Measurements from ENCODE around the gene DUS2. TPM values are rescaled to one million over a fixed set of nuclear protein-coding genes. Genes with fewer than 3 reads are reported as not detected.
"Not testable (repeated sequence)": the region's sequence is repeated elsewhere in the genome, so short reads cannot be mapped to it uniquely, and the experiment has no call there.

DUS2 gene
- total RNA-seq, 1 donor from 2014 or later = 22.9 TPM

GRCh38 chr16:68115851-68116250 is 92.8 kb downstream of the DUS2 start:
- Mint-ChIP-seq H3K9me3 (peaks cover 25% of the 10 kb centered on the region), H3K27ac (no peak overlapping the region), H3K4me3 (no peak overlapping the region), H3K4me1 (no peaks in the 10 kb centered on the region), H3K27me3 (ENCODE audit: insufficient read depth, low read depth) (no peaks in the 10 kb centered on the region), H3K36me3 (peaks cover 14% of the 10 kb centered on the region)
- no peak for TF ChIP-seq CTCF (IDR thresholded peaks at IDR 0.05)
- no peak for TF ChIP-seq EZH2phosphoT487 (IDR thresholded peaks at IDR 0.05)
- TF ChIP-seq EZH2 (IDR thresholded peaks at IDR 0.05) = no peak
- Histone ChIP-seq H2AFZ (replicated peaks) (no peak overlapping the region), H4K20me1 (ENCODE audit: low read depth) (peaks cover 42% of the 10 kb centered on the region), H3K4me1 (no peaks in the 10 kb centered on the region), H3K27ac (no peak overlapping the region), H3K27me3 (no peaks in the 10 kb centered on the region), H3F3A (ENCODE audit: low read depth) (peaks cover 4% of the 10 kb centered on the region), H3K9ac (no peak overlapping the region), H3K4me2 (no peak overlapping the region), H3K9me3 (ENCODE audit: low read depth) (peaks cover 1% of the 10 kb centered on the region), H3K79me2 (ENCODE audit: low read depth) (peaks cover 96% of the 10 kb centered on the region), H3K4me3 (no peak overlapping the region), H3K36me3 (no peaks in the 10 kb centered on the region)
- no peak for DNase-seq (ENCODE audit: low spot score)

GRCh38 chr16:68116256-68116867 is 93.3 kb downstream of the DUS2 start:
- Mint-ChIP-seq H3K4me1 (no peaks in the 10 kb centered on the region), H3K27ac (no peak overlapping the region), H3K9me3 (peaks cover 20% of the 10 kb centered on the region), H3K4me3 (no peak overlapping the region), H3K27me3 (ENCODE audit: insufficient read depth, low read depth) (no peaks in the 10 kb centered on the region), H3K36me3 (peaks cover 11% of the 10 kb centered on the region)
- H3K4me3 ChIP-seq = no peak overlapping the region
- H3F3A ChIP-seq (ENCODE audit: low read depth) = peaks cover 4% of the 10 kb centered on the region
- H3K36me3 ChIP-seq = no peaks in the 10 kb centered on the region
- no peak overlapping the region for H3K4me2 ChIP-seq
- no peaks in the 10 kb centered on the region for H3K9me3 ChIP-seq (ENCODE audit: low read depth)
- no peaks in the 10 kb centered on the region for H3K27me3 ChIP-seq
- no peak for TF ChIP-seq EZH2phosphoT487 (IDR thresholded peaks at IDR 0.05)
- no peak for TF ChIP-seq EZH2 (IDR thresholded peaks at IDR 0.05)
- peak; percentile 24 for TF ChIP-seq CTCF (IDR thresholded peaks at IDR 0.05)
- no peak overlapping the region for H3K9ac ChIP-seq
- H3K4me1 ChIP-seq = no peaks in the 10 kb centered on the region
- H3K27ac ChIP-seq = no peak overlapping the region
- H4K20me1 ChIP-seq (ENCODE audit: low read depth) = peaks cover 42% of the 10 kb centered on the region
- no peak overlapping the region for H2AFZ ChIP-seq (replicated peaks)
- peaks cover 96% of the 10 kb centered on the region for H3K79me2 ChIP-seq (ENCODE audit: low read depth)
- no peak for DNase-seq (ENCODE audit: low spot score)

- Histone ChIP-seq H3K4me1 (no peaks in the 10 kb centered on the region), H4K20me1 (ENCODE audit: low read depth) (peaks cover 46% of the 10 kb centered on the region), H2AFZ (replicated peaks) (no peak overlapping the region), H3F3A (ENCODE audit: low read depth) (peaks cover under 1% of the 10 kb centered on the region), H3K9me3 (ENCODE audit: low read depth) (no peaks in the 10 kb centered on the region), H3K4me3 (no peak overlapping the region), H3K4me2 (no peak overlapping the region), H3K27ac (no peak overlapping the region), H3K27me3 (no peaks in the 10 kb centered on the region), H3K79me2 (ENCODE audit: low read depth) (peaks cover 97% of the 10 kb centered on the region), H3K9ac (no peak overlapping the region), H3K36me3 (no peaks in the 10 kb centered on the region)
- no peak overlapping the region for H3K27ac Mint-ChIP-seq
- H3K27me3 Mint-ChIP-seq (ENCODE audit: insufficient read depth, low read depth) = no peaks in the 10 kb centered on the region
- TF ChIP-seq EZH2phosphoT487 (IDR thresholded peaks at IDR 0.05) (no peak), EZH2 (IDR thresholded peaks at IDR 0.05) (no peak), CTCF (IDR thresholded peaks at IDR 0.05) (no peak)
- no peak overlapping the region for H3K4me3 Mint-ChIP-seq
- no peaks in the 10 kb centered on the region for H3K4me1 Mint-ChIP-seq
- H3K36me3 Mint-ChIP-seq = peaks cover 10% of the 10 kb centered on the region
- no peak for DNase-seq (ENCODE audit: low spot score)
- H3K9me3 Mint-ChIP-seq = peaks cover 9% of the 10 kb centered on the region
These were observed 94.8 kb downstream of the DUS2 start for GRCh38 chr16:68117884-68118283.

- H3K36me3 ChIP-seq; H3K9me3 Mint-ChIP-seq; H3K4me1 ChIP-seq; H3K9me3 ChIP-seq (ENCODE audit: low read depth); DNase-seq (ENCODE audit: low spot score); H3K4me1 Mint-ChIP-seq; H3K9ac ChIP-seq; H3F3A ChIP-seq (ENCODE audit: low read depth); H3K36me3 Mint-ChIP-seq; H2AFZ ChIP-seq (replicated peaks); H3K4me3 Mint-ChIP-seq; H3K4me3 ChIP-seq; H3K27me3 ChIP-seq; H3K27me3 Mint-ChIP-seq (ENCODE audit: insufficient read depth, low read depth); H3K27ac Mint-ChIP-seq; H3K27ac ChIP-seq; H3K4me2 ChIP-seq: not testable (repeated sequence)
- peaks cover 97% of the 10 kb centered on the region for H3K79me2 ChIP-seq (ENCODE audit: low read depth)
- H4K20me1 ChIP-seq (ENCODE audit: low read depth) = peaks cover 44% of the 10 kb centered on the region
These were observed 95.9 kb downstream of the DUS2 start for GRCh38 chr16:68118954-68119353.

- not testable (repeated sequence) for H3K27me3 ChIP-seq; H3K4me3 ChIP-seq; H3K4me1 ChIP-seq; H3K4me2 ChIP-seq; H3K4me1 Mint-ChIP-seq; H3K4me3 Mint-ChIP-seq; H3F3A ChIP-seq (ENCODE audit: low read depth); H3K36me3 Mint-ChIP-seq; H3K9me3 ChIP-seq (ENCODE audit: low read depth); H3K9ac ChIP-seq; H3K27ac ChIP-seq; H3K27ac Mint-ChIP-seq; H3K9me3 Mint-ChIP-seq; H3K27me3 Mint-ChIP-seq (ENCODE audit: insufficient read depth, low read depth); DNase-seq (ENCODE audit: low spot score); H3K36me3 ChIP-seq; H2AFZ ChIP-seq (replicated peaks)
- Histone ChIP-seq H4K20me1 (ENCODE audit: low read depth) (peaks cover 44% of the 10 kb centered on the region), H3K79me2 (ENCODE audit: low read depth) (peaks cover 95% of the 10 kb centered on the region)
These were observed 97.4 kb downstream of the DUS2 start for GRCh38 chr16:68120496-68120895.
